ENCODE data around the gene GPD1L. TPM values are rescaled to one million over a fixed set of nuclear protein-coding genes. Genes with fewer than 3 reads are reported as not detected.

GPD1L gene
- total and polyA plus RNA-seq, 8 donors: 16.5 to 79.0 (median 34.7) TPM

DNA sequence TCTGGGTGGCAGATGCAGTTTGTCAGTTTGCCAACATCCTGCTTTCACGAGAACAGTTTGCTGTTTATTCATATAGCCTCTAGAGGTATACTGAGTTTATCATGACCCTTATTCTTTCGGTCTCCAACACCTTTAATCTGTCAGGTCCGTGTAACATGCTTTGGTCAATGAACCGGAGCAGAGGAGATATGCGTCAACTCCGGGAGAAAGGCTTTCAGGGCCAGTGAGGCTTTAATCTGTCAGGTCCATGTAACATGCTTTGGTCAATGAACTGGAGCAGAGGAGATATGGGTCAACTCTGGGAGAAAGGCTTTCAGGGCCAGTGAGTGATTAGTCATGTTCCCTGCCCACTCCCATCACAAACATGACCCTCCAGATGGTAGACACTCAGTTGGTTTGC is 16.9 kb upstream of the GPD1L start:
- no peak for TF ChIP-seq POLR2AphosphoS5 (IDR thresholded peaks at IDR 0.05)
- TF ChIP-seq, protein P1, sequence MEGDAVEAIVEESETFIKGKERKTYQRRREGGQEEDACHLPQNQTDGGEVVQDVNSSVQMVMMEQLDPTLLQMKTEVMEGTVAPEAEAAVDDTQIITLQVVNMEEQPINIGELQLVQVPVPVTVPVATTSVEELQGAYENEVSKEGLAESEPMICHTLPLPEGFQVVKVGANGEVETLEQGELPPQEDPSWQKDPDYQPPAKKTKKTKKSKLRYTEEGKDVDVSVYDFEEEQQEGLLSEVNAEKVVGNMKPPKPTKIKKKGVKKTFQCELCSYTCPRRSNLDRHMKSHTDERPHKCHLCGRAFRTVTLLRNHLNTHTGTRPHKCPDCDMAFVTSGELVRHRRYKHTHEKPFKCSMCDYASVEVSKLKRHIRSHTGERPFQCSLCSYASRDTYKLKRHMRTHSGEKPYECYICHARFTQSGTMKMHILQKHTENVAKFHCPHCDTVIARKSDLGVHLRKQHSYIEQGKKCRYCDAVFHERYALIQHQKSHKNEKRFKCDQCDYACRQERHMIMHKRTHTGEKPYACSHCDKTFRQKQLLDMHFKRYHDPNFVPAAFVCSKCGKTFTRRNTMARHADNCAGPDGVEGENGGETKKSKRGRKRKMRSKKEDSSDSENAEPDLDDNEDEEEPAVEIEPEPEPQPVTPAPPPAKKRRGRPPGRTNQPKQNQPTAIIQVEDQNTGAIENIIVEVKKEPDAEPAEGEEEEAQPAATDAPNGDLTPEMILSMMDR (IDR thresholded peaks at IDR 0.05): no peak
- TF ChIP-seq EP300 (IDR thresholded peaks at IDR 0.05): no peak
- TF ChIP-seq POLR2A (IDR thresholded peaks at IDR 0.05): no peak
- H3K36me3 ChIP-seq: no peaks in the 10 kb centered on the region
- no peaks in the 10 kb centered on the region for H3K9me3 ChIP-seq
- H3K4me1 ChIP-seq: no peaks in the 10 kb centered on the region
- H3K27ac ChIP-seq: no peak overlapping the region
- no peak for DNase-seq
- WGBS, 5 donors: 87 to 92% (median 89%) methylated on average over 6 of the region's 6 CpGs
- no peak overlapping the region for H3K4me3 ChIP-seq
- intact Hi-C loops (cut with DNase I; ENCODE audit: low total_unique reads): no loop called here
- H3K27me3 ChIP-seq: no peaks in the 10 kb centered on the region

DNA sequence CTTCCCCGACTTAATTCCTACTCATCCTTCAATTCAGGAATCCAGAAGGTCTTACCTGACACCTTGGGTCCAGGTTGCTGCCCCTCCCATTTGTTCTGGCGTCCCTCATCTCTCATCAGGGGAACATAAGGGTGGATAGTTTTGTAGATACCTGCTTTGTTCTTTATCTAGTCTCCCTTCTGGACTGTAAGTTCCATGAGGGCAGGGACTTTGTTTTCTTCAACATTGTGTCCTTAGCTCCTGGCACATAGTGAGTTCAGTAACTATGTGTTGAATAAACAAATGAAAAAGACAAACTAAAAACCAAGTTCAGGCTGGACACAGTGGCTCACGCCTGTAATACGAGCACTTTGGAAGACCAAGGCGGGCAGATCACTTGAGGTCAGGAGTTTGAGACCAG is 13.2 kb upstream of the GPD1L start:
- 89 to 93% (median 90%) methylated on average over 5 of the region's 5 CpGs for WGBS, 5 donors
- no peak for DNase-seq
- Histone ChIP-seq H3K36me3 (no peaks in the 10 kb centered on the region), H3K4me1 (no peaks in the 10 kb centered on the region), H3K4me3 (no peak overlapping the region), H3K9me3 (no peaks in the 10 kb centered on the region), H3K27ac (no peak overlapping the region), H3K27me3 (no peaks in the 10 kb centered on the region)
- no peak for TF ChIP-seq POLR2AphosphoS5 (IDR thresholded peaks at IDR 0.05)
- no peak for TF ChIP-seq POLR2A (IDR thresholded peaks at IDR 0.05)
- TF ChIP-seq, protein P1 (IDR thresholded peaks at IDR 0.05): no peak
- TF ChIP-seq EP300 (IDR thresholded peaks at IDR 0.05): no peak
- intact Hi-C loops (cut with DNase I; ENCODE audit: low total_unique reads): no loop called here

DNA sequence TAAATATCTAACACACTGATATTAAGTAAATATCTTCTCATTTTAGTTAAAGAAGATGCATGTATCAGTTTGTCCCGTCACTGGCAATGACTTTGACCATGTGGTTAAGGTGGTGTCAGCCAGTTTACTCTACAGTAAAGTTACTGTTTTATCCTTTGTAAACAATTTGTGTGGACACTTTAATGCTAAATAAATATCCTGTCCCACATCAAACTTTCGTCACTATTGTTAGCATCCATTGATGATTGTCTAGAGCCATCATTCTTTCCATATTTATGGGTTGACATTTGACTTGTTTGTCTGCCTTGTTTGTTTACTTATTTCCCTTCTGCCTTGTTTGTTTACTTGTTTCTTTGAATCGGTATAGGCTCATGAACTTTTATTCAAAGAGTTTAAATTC is 11.0 kb upstream of the GPD1L start:
- Histone ChIP-seq H3K36me3 (no peaks in the 10 kb centered on the region), H3K27me3 (no peaks in the 10 kb centered on the region), H3K4me1 (no peaks in the 10 kb centered on the region), H3K27ac (no peak overlapping the region), H3K4me3 (no peak overlapping the region), H3K9me3 (peaks cover 0 to 2% (median under 1%) of the 10 kb centered on the region in 4 donors)
- WGBS, 5 donors: 36 to 59% (median 47%) methylated on average over 3 of the region's 3 CpGs
- no peak for DNase-seq
- intact Hi-C loops (cut with DNase I; ENCODE audit: low total_unique reads): no loop called here
- TF ChIP-seq EP300 (IDR thresholded peaks at IDR 0.05) (no peak), POLR2A (IDR thresholded peaks at IDR 0.05) (no peak), POLR2AphosphoS5 (IDR thresholded peaks at IDR 0.05) (no peak)
- TF ChIP-seq, protein P1 (IDR thresholded peaks at IDR 0.05): no peak

- Histone ChIP-seq H3K4me1 (no peaks in the 10 kb centered on the region), H3K27me3 (no peaks in the 10 kb centered on the region), H3K27ac (no peak overlapping the region), H3K36me3 (no peaks in the 10 kb centered on the region), H3K4me3 (no peak overlapping the region), H3K9me3 (peaks cover 5 to 24% (median 19%) of the 10 kb centered on the region in 4 donors)
- WGBS, 5 donors: 83 to 93% (median 89%) methylated on average over 1 of the region's 1 CpG
- no peak for DNase-seq
- intact Hi-C loops (cut with DNase I; ENCODE audit: low total_unique reads): no loop called here
- no peak for TF ChIP-seq POLR2A (IDR thresholded peaks at IDR 0.05)
- no peak for TF ChIP-seq POLR2AphosphoS5 (IDR thresholded peaks at IDR 0.05)
- no peak for TF ChIP-seq EP300 (IDR thresholded peaks at IDR 0.05)
Measured at GRCh38 chr3:32097768-32098167, 8.7 kb upstream of the GPD1L start.

DNA sequence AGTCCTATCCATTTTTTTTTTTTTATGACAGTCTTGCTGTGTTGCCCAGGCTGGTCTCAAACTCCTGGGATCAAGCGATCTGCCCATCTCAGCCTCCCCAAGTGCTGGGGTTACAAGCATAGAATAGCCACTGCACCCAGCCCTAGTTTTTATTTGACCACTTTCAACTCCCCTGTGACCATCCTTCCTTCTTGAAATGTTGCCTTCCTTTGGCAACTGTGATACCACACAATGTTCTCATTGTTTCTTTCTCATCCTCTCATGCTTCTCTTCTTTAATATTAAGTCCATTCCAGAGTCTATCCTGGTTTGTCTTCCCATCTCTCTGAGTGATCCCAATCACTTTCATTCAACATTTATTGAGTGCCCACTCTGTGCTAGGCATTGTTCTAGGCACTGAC is 7.9 kb upstream of the GPD1L start:
- no peak for DNase-seq
- 96 to 100% (median 96%) methylated on average over 1 of the region's 1 CpG for WGBS, 5 donors
- H3K36me3 ChIP-seq: no peaks in the 10 kb centered on the region
- peaks cover 5 to 30% (median 23%) of the 10 kb centered on the region in 4 donors for H3K9me3 ChIP-seq
- H3K27ac ChIP-seq: no peak overlapping the region
- intact Hi-C loops (cut with DNase I; ENCODE audit: low total_unique reads): no loop called here
- TF ChIP-seq POLR2AphosphoS5 (IDR thresholded peaks at IDR 0.05) (no peak), POLR2A (IDR thresholded peaks at IDR 0.05) (no peak), EP300 (IDR thresholded peaks at IDR 0.05) (no peak)
- TF ChIP-seq, protein P1 (IDR thresholded peaks at IDR 0.05): no peak
- H3K4me1 ChIP-seq: no peaks in the 10 kb centered on the region
- no peak overlapping the region for H3K4me3 ChIP-seq
- no peaks in the 10 kb centered on the region for H3K27me3 ChIP-seq
